KOPT-K1 (cell line): Measurements from ENCODE around the gene TBC1D5.
"Not testable (repeated sequence)": the region's sequence is repeated elsewhere in the genome, so short reads cannot be mapped to it uniquely, and the experiment has no call there.

Experiments
- H3K27ac ChIP-seq: fragments of 200-600 bp; sonication (generic); 2 replicates; pipeline ENCODE4 v1.5.1; 2016; ENCODE audit warnings: antibody characterized with exemption, mild to moderate bottlenecking, low read depth, low read length; ENCODE audit not compliant: poor library complexity, severe bottlenecking
- H3K36me3 ChIP-seq: fragments of 200-600 bp; sonication (generic); 2 replicates; pipeline ENCODE4 v1.5.1; 2017; ENCODE audit warnings: antibody characterized with exemption, mild to moderate bottlenecking, low read length, moderate library complexity; ENCODE audit not compliant: insufficient read depth
- H3K9me3 ChIP-seq: fragments of 200-600 bp; sonication (generic); 2 replicates; pipeline ENCODE4 v1.5.1; 2017; ENCODE audit warnings: antibody characterized with exemption, low read length, mild to moderate bottlenecking; ENCODE audit not compliant: insufficient read depth, poor library complexity, severe bottlenecking

The TBC1D5 gene, protein sequence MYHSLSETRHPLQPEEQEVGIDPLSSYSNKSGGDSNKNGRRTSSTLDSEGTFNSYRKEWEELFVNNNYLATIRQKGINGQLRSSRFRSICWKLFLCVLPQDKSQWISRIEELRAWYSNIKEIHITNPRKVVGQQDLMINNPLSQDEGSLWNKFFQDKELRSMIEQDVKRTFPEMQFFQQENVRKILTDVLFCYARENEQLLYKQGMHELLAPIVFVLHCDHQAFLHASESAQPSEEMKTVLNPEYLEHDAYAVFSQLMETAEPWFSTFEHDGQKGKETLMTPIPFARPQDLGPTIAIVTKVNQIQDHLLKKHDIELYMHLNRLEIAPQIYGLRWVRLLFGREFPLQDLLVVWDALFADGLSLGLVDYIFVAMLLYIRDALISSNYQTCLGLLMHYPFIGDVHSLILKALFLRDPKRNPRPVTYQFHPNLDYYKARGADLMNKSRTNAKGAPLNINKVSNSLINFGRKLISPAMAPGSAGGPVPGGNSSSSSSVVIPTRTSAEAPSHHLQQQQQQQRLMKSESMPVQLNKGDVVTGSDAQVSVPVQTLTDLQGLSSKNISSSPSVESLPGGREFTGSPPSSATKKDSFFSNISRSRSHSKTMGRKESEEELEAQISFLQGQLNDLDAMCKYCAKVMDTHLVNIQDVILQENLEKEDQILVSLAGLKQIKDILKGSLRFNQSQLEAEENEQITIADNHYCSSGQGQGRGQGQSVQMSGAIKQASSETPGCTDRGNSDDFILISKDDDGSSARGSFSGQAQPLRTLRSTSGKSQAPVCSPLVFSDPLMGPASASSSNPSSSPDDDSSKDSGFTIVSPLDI

DNA sequence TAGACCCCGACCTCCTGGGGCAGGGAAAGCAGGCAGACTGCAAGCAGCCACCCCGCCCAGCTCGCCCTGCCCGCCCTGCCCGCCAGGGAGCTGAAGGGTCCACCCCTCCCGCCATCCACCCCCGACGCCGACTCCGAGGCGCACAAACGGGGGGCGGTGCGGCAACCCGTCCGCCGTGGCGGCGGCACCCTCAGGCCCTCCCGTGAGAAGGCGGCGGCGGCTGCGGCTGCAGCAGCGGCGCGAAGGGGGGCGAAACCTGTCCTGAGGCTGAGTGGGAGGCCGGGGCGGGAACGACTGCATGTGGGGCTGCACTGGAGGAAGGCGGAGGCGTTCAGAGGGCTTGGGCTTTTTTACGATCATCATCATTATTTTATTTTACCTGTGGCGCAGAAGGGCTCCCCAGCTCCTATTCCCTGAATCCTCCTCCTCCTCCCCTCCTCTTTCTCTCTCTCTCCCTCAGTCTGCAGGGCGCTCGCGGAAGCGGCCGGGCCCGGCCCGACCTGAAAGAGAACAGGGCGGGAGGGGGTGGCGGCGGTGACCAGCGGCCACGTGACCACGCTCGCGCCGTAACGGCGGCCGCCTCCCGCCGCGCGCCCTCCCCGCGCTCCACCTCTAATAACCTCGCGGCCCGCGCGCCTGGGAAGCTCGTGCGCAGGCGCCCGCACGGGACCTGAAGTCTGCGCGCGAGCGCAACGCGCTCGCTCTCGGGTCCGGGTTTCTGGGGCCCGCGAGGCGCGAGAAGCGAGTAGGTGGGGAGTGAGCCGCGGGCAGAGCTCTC, at the start of gene TBC1D5:
TSS of gene TBC1D5 (minus strand) at position 530 of the 778 bp plus-strand sequence. CDS start 234,061 bp downstream, outside the sequence.
- peaks cover 6% of the 10 kb centered on the region; the same call in 1 of the 2 replicates for H3K36me3 ChIP-seq
- no peaks in the 10 kb centered on the region for H3K9me3 ChIP-seq
- H3K27ac ChIP-seq: peak within 1 kb of the TSS; percentile 86

DNA sequence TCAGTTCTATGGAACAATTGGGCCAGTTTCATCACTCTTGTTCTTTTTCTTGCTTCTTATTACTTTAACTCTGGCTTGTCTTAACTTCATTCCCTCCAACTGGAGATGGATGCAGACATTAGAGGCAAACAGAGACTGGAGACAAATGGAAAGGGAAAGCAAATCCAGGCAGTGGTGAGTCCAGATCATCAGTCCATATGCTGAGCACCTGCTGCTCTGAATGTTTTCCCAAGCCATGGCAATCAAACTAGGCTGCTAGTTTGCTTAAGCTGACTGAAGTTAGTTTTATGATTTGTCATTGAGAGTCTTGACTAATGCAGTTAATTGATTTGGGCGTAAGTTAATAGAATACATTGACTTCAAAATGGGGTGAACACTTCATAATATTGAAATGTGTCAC, 41.0 kb upstream of the TBC1D5 start:
- peaks cover 17% of the 10 kb centered on the region for H3K9me3 ChIP-seq
- no peak overlapping the region for H3K27ac ChIP-seq
- no peaks in the 10 kb centered on the region for H3K36me3 ChIP-seq

DNA sequence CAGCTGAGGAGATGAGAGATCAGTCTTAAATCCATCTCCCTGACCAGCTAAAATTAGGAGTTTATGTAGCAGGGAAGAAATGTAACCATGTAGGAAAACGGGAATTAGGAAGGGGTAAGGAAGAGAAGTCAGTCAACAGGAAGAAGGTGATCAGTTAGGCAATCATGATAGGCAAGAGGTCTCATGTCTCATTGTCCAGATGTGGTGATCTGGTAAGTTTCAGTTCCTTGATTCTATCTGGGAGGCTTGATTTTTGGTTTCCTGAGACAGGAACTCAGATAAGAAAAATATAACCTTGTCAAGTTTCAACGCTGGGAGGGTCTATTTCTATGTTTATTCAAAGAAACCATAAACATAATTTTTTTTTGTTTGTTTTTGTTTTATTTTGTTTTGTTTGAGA, 40.3 kb upstream of the TBC1D5 start:
- H3K36me3 ChIP-seq: no peaks in the 10 kb centered on the region
- no peak overlapping the region for H3K27ac ChIP-seq
- H3K9me3 ChIP-seq: peaks cover 17% of the 10 kb centered on the region

DNA sequence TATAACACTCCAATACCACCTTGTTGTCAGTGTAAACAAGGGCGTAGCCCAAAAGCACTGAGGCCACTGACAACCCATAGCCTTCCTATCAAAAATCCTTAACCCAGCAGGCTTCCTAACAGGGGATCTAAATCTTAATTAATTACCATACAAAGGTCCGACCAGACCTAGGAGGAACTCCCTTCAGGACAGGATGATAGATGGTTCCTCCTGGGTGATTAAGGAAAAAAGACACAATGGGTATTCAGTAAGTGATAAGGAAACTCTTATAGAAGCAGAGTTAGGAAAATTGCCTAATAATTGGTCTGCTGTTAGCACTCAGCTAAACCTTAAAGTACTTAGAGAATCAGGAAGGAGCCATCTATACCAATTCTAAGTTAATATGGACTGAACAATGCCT, 37.9 kb upstream of the TBC1D5 start:
- not testable (repeated sequence) for H3K27ac ChIP-seq, H3K36me3 ChIP-seq
- H3K9me3 ChIP-seq: peaks cover 17% of the 10 kb centered on the region

DNA sequence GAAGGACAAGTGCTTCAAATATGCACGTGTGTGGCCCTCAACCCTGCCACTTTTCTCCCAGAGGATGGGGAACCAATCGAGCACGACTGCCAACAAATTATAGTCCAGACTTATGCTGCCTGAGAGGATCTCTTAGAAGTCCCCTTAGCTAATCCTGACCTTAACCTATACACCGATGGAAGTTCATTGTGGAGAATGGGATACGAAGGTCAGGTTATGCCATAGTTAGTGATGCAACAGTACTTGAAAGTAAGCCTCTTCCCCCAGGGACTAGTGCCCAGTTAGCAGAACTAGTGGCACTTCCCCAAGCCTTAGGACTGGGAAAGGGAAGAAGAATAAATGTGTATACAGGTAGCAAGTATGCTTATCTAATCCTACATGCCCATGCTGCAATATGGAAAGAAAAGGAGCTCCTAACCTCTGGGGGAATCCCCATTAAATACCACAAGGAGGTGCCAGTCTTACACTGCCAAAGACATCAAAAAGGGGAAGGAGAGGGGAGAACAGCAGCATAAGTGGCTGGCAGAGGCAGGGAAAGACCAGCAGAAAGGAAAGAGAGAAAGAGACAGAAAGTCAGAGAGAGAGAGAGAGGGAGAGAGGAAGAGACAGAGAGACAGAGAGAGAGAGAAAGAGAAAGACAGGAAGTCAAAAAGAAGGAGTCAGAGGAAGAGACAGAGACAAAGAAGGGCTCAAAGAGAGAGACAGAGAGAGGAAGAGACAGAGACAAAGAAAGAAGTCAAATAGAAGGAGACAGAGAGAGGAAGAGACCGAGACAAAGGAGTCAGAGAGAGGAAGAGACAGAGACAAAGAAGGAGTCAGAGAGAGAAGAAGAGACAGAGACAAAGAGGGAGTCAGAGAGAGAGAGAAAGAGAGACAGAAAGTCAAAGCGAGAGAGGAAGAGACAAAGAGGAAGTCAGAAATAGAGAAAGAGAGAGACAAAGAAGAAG, 37.1 kb upstream of the TBC1D5 start:
- not testable (repeated sequence) for H3K36me3 ChIP-seq, H3K27ac ChIP-seq
- peaks cover 17% of the 10 kb centered on the region for H3K9me3 ChIP-seq

DNA sequence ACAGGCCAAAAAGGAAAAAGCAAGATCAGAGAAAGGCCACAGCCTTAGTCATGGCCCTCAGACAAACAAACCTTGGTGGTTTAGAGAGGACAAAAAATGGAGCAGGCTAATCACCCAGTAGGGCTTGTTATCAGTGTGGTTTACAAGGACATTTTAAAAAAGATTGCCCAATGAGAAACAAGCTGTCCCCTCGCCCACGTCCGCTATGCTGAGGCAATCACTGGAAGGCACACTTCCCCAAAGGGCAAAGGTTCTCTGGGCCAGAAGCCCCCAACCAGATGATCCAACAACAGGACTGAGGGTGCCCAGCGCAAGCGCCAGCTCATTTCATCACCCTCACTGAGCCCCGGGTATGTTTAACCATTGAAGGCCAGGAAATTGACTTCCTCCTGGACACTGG, 34.9 kb upstream of the TBC1D5 start:
- not testable (repeated sequence) for H3K27ac ChIP-seq, H3K36me3 ChIP-seq
- H3K9me3 ChIP-seq: peaks cover 19% of the 10 kb centered on the region

DNA sequence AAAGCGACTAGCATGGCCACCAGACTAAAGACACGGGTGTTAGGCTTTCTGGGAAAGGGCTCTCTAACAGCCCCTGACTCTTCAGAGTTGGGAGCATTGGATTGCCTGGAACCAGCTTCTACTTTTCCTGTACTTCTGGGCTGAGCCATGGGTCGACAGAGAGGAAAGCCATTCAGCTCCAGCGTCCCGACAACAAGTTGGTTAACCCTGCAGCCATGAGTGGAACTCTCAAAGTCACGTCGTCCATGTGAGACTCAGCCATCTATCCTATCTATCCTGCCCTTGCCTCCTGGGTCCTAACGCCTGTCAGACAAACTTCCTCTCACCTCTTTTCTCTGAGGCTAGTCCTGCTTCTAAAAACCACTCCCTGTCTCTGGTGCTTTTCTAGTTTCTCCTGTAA, 32.6 kb upstream of the TBC1D5 start:
- H3K9me3 ChIP-seq: peaks cover 6% of the 10 kb centered on the region
- no peaks in the 10 kb centered on the region for H3K36me3 ChIP-seq
- H3K27ac ChIP-seq: peak overlapping the region; percentile 18

DNA sequence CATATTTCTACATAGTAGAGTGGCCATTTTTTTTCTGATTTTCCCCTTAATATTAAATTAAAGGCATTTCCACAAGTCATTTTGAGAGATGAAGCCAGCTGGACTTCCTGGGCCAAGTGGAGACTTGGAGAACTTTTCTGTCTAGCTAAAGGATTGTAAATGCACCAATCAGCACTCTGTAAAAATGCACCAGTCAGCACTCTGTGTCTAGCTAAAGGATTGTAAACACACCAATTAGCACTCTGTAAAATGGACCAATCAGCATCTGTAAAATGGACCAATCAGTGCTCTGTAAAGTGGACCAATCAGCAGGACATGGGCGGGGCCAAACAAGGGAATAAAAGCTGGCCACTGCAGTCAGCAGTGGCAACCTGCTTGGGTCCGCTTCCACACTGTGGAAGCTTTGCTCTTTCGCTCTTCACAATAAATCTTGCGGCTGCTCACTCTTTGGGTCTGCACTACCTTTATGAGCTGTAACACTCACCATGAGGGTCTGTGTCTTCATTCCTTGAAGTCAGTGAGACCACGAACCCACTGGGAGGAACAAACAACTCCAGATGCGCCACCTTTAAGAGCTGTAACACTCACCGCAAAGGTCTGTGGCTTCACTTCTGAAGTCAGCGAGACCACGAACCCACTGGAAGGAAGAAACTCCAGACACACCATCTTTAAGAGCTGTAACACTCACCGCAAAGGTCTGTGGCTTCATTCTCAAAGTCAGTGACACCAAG, 31.9 kb upstream of the TBC1D5 start:
- not testable (repeated sequence) for H3K9me3 ChIP-seq, H3K27ac ChIP-seq, H3K36me3 ChIP-seq

DNA sequence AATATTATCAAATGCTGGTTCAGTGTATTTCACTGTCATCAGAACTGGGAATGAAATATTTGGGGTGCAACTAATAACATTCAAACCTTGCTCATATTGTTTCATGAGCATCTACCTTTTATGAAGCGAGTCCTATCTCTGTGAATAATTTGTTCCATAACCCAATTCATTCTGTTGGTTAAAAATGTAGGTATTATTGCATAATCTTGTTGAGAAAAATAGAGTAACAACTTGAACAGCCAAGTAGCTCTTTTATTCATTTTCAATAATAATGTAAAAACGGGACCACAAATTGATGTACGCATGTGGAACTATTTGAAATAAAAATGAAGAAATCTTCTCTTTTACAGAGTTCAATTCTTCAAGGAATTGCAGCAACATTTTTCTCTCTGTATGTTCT, 30.1 kb upstream of the TBC1D5 start:
- peaks cover 6% of the 10 kb centered on the region for H3K9me3 ChIP-seq
- no peak overlapping the region for H3K27ac ChIP-seq
- no peaks in the 10 kb centered on the region for H3K36me3 ChIP-seq

DNA sequence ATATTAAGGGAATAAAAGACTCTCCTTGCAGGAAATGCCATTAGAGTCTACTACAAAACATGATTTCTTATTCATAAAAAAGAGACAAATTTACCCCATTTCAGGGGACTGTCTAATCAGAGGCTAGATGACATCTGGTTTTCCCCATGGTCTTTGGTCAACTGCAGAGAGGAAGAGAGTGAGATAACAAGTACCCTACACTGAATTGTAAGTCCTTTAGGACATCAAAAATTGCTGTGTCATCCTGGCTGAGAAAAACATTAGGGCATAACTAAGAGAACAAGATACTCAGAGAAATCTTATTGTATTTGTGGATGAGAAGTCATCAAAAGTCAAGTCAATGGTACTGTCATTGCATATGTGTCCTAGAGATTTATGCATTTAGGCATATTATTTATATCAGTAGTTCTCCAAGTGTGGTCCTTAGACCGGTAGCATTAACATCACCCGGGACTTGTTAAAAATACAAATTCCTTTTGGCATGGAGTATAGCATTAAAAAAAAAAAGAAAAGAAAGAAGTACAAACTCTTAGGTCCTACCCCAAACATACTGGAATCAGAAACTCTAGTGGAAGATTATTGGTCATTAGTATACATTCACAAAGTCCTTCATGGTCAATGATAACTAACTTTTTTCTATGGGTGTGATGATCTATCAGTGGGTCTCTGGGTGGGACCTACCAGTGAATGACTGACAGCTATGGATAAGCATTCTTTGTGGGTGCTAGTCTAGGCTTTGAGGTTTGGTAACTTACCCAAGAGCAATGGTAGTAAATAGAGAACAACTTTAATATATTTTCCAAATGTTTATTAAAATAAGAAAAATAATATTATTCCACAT, 29.0 kb upstream of the TBC1D5 start:
- H3K27ac ChIP-seq: no peak overlapping the region
- H3K9me3 ChIP-seq: peaks cover 6% of the 10 kb centered on the region

DNA sequence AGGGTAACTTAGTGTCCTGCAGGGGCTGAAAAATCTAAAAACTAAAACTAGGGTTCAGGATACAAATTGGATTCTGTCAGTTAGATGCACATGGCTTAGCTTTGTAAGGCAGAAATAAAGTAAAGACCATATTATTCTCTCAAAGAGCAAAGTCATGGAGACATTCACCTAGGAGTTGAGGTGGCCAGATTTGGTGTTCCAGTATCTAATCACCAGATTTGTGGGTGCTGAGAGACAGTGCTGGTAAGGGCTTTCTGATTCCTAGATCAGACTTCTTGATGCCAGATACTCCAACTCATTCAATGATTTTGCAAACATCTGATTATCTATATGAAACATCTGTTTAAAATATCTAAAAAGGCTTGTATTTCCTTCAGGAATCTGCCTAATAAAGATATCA, 28.3 kb upstream of the TBC1D5 start:
- Histone ChIP-seq H3K27ac (no peak overlapping the region), H3K9me3 (peaks cover 6% of the 10 kb centered on the region), H3K36me3 (no peaks in the 10 kb centered on the region)

More for the DNA sequence above, 29.0 kb upstream of the TBC1D5 start:
- no peaks in the 10 kb centered on the region for H3K36me3 ChIP-seq

DNA sequence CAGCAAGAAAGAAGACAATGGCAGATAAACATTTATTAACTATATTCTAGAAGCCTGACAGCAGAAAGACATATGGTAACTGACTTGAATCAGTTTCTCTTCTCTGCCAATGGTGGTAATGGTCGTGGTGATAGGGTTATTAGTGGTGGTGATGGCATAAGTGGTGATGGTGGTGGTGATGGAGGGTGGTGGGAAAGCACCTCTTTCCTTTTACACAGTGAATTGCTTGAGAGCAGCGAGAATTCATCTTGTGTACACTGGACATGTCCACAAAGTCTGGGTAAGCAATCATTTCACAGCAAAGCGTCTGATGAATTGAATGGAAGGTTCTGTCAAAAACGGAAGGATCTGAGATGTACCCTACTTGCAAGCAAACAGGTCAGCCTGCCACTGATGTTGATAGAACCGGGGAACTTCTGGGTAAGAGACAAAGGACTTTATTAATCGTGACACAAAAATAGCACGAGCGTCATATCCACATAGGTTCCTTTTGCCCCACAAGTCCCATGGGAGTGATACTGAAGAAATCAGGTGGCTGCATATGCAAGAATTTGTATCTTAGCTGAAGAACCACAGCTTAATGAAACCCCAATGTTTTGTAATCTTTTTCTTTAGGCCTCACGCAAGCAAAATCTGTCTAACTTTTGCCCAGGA, 23.5 kb upstream of the TBC1D5 start:
- Histone ChIP-seq H3K9me3 (no peaks in the 10 kb centered on the region), H3K36me3 (no peaks in the 10 kb centered on the region), H3K27ac (no peak overlapping the region)

DNA sequence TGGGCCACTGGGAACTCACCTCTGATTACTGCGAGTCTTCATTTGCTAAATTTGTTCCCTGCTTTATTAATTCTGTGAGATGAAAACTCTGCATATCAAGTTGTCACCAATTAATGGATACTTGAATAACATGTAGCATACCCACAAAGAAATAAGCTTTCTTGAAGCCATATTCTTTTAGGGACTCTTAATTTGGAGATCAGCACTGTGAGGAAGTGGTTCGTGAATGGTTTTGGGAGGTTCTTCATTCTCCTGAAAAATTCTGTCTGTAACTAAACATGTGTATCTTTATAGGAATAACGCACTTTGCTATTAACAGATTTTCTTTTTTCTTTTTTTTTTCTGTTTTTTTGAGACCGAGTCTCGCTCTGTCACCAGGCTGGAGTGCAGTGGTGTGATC, 19.1 kb upstream of the TBC1D5 start:
- no peaks in the 10 kb centered on the region for H3K36me3 ChIP-seq
- H3K9me3 ChIP-seq: no peaks in the 10 kb centered on the region
- no peak overlapping the region for H3K27ac ChIP-seq
